Activated naive CD8-positive, alpha-beta T cell treated with anti-CD3 and anti-CD28 coated beads, Interleukin-2, amount 10 ng/mL, durations not matched to agents 7 days and 5 days (primary cell): ENCODE data around the gene FREY1. TPM values are rescaled to one million over a fixed set of nuclear protein-coding genes. Genes with fewer than 3 reads are reported as not detected.
A peak's percentile ranks its signal among the peaks of the same experiment; 100 is the strongest.

Experiments
- ATAC-seq: fragments of 150-1000 bp; cut with Tn5 transposase; one replicate; pipeline ENCODE4 v1.10.0; 2021; ENCODE audit warnings: low read depth, moderate library complexity
- POLR2A ChIA-PET: fragments of 350-600 bp; sonication (Branson Sonifier 250); formaldehyde crosslinking; loops from one replicate; lab custom pipeline; 2021; ENCODE audit warnings: antibody characterized with exemption; lab: Charles Lee
- DNase-seq: peaks from one replicate; pipeline ENCODE4 v3.0.0; 2021
- H3K27ac Mint-ChIP-seq: one replicate; pipeline ENCODE4 v1.8.0; 2022; ENCODE audit warnings: mild to moderate bottlenecking, mixed read lengths
- H3K27me3 Mint-ChIP-seq: one replicate; pipeline ENCODE4 v1.8.0; 2022; ENCODE audit warnings: mild to moderate bottlenecking, moderate library complexity, mixed read lengths
- H3K36me3 Mint-ChIP-seq: one replicate; pipeline ENCODE4 v1.8.0; 2021; ENCODE audit warnings: mild to moderate bottlenecking, mixed read lengths
- H3K4me1 Mint-ChIP-seq: one replicate; pipeline ENCODE4 v1.8.0; 2021; ENCODE audit warnings: mixed read lengths
- H3K4me3 Mint-ChIP-seq: one replicate; pipeline ENCODE4 v1.8.0; 2022; ENCODE audit warnings: mild to moderate bottlenecking, moderate library complexity, mixed read lengths
- H3K9me3 Mint-ChIP-seq: one replicate; pipeline ENCODE4 v1.8.0; 2021; ENCODE audit warnings: mixed read lengths
- total RNA-seq, 2 experiments: library from RNA; stranded (reverse); gene quantifications; one replicate each; pipeline ENCODE4 v1.2.3, GENCODE V29; 2021

Gene FREY1
- total RNA-seq, 2 experiments from 2014 or later = 3.9 TPM

DNA sequence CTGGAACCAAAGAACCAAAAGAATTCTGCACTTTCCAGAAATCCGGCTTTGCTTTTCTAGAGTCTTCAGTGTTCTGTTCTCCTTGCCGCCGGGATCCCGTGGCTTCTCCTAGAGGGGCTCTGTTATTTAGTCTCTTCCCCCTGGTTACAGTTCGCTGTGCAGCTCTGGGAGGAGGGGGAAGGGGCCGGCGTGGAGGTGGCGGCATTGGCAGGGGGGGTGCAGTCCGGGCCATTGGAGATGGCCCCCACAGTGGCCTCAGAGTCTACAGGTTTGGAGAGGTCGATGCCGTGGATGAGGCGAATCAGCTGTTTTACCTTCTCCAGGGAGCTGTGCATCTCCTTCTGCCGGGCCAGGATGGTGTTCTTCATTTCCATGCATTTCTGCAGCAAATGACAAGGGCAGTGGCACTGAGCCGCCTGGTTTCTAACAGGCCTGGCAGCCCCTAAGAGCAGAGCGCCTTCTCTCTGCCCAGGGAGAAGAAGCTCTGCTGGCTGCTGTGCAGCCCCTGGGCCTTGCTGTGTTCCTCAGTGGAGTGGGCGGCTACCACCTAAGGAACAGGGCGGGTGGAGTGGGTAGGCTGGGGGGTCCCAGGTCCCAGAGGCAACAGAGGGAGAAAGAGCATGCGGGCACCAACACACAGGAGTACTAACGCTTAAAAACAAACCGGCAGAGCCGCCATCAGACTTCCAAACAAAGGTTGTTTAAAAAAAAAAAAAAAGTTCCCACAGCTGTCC is 26.9 kb upstream of the FREY1 start:
- POLR2A ChIA-PET = interaction anchor here (0.6 kb wide), 1 partner anchor 50 kb away, joined by 5 read pairs; no protein-coding TSS in a partner anchor
- H3K36me3 Mint-ChIP-seq = no peaks in the 10 kb centered on the region
- no peak for ATAC-seq
- DNase-seq = no peak
- H3K4me1 Mint-ChIP-seq = peaks cover 11% of the 10 kb centered on the region
- H3K27ac Mint-ChIP-seq = no peak overlapping the region
- H3K9me3 Mint-ChIP-seq = no peaks in the 10 kb centered on the region
- H3K4me3 Mint-ChIP-seq = no peak overlapping the region
- H3K27me3 Mint-ChIP-seq = no peaks in the 10 kb centered on the region

DNA sequence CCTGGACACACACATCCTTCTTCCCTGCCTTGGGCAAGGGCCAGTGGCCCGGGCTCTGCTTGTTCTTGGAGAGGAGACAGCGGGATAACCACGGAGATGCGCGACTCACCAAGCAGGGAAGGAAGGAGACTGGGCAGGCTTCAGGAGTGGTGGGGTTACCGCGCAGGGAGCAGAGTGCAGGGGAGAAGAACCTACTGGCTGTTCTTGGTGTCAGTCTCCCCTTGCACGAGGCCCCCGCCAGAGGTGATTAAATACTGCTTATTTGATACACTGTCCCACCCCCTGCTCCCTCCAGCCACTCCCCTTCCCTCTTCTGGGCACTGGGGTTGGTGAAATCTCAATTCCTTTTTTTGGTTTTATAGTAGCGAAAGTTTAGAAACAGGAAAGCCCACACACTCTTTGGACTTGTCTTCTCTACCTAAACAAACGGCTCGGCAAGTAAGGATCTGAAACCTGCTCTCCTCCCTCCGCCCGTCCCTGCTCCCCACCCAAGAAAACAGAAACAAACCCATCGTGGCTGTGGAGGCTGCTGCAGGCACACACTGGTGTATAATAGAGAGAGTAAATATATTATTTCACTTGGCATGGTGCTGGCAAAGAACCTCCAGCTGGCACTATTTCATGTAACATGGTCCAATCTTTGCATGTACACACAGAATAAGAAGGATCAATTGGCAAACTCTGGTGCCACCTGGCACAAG is 26.2 kb upstream of the FREY1 start:
- POLR2A ChIA-PET = no interaction called here
- no peaks in the 10 kb centered on the region for H3K27me3 Mint-ChIP-seq
- no peaks in the 10 kb centered on the region for H3K36me3 Mint-ChIP-seq
- H3K4me3 Mint-ChIP-seq = no peak overlapping the region
- ATAC-seq (no peak), DNase-seq (no peak)
- H3K27ac Mint-ChIP-seq = no peak overlapping the region
- no peaks in the 10 kb centered on the region for H3K9me3 Mint-ChIP-seq
- peaks cover 11% of the 10 kb centered on the region for H3K4me1 Mint-ChIP-seq

DNA sequence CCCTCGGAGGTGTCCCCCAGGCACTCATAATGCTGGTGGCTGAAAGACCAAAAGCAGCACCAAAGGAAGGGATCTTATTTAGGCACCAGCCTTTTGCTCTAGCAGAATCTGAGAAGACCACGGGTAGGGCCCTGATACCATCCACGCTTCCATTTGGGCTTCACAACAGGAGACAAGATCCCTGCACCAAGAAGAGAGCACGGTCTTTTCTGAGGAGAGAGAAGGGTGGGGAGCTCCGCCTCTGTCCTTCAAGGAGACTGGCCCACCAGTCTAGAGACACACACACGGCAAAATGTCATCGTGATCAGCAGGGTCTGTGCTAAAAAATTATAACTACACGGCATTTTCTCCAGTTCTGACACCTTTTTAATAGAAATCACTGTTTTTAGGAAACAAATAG is 25.1 kb upstream of the FREY1 start:
- Mint-ChIP-seq H3K36me3 (no peaks in the 10 kb centered on the region), H3K27ac (no peak overlapping the region), H3K4me3 (no peak overlapping the region), H3K27me3 (no peaks in the 10 kb centered on the region), H3K9me3 (no peaks in the 10 kb centered on the region), H3K4me1 (peaks cover 15% of the 10 kb centered on the region)
- DNase-seq (no peak), ATAC-seq (no peak)
- POLR2A ChIA-PET = no interaction called here

DNA sequence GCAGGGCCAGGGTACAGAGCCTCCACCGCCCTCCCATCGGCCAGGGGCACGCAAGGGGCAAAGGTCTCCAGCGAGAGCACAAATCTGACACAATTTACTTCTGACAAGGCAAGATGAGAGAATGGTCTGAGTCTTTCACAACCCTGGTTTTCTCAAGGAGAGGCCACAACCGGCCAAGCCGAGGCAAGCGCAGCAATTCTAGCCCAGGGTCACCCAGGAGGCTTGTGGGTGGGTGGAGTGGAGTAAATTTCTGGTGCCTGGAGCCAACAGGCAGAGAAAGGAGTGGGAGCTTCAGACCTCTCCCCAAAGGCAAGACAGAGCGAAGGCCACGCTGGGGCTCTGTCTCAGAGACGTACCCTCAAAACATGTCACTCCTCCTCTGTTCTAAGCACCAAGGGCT is 24.7 kb upstream of the FREY1 start:
- no peak for DNase-seq
- peaks cover 17% of the 10 kb centered on the region for H3K4me1 Mint-ChIP-seq
- POLR2A ChIA-PET = interaction anchor here (5.5 kb wide), 1 partner anchor 14 kb away, joined by 40 read pairs; the partner anchor contains the start of gene PEX16
- H3K9me3 Mint-ChIP-seq = no peaks in the 10 kb centered on the region
- no peaks in the 10 kb centered on the region for H3K27me3 Mint-ChIP-seq
- H3K27ac Mint-ChIP-seq = no peak overlapping the region
- ATAC-seq = no peak
- H3K36me3 Mint-ChIP-seq = no peaks in the 10 kb centered on the region
- H3K4me3 Mint-ChIP-seq = no peak overlapping the region

DNA sequence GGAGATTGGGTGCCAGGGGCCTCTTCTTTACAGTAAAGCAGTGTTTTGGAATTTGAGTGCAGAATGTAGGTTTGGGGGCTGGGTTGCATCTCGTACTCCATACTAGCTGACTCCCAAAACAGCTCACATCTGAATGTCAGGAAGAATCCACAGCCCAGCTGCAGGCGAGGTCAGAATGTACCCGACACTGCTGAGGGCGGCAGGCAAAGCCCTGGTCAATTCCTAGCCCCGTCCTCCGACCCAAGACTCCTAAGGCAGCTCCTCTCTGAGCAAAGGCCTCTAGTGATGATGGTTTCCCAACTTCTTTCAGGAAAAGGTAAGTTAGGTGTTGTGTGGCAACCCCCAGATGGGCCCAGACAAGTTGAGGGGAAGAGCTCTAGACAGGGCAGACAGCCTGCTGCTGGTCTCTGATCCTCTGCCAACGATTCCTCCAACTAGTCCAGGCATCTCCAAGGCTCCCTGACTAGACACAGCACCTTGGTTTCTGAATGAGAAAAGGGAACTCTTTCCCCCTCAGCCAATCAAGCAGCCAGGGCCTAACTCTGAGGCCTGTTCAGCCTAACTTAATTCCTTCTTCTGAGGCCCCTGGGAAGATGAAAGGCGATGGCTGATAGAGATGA is 24.0 kb upstream of the FREY1 start:
- peak overlapping the region; percentile 82 for H3K27ac Mint-ChIP-seq

DNA sequence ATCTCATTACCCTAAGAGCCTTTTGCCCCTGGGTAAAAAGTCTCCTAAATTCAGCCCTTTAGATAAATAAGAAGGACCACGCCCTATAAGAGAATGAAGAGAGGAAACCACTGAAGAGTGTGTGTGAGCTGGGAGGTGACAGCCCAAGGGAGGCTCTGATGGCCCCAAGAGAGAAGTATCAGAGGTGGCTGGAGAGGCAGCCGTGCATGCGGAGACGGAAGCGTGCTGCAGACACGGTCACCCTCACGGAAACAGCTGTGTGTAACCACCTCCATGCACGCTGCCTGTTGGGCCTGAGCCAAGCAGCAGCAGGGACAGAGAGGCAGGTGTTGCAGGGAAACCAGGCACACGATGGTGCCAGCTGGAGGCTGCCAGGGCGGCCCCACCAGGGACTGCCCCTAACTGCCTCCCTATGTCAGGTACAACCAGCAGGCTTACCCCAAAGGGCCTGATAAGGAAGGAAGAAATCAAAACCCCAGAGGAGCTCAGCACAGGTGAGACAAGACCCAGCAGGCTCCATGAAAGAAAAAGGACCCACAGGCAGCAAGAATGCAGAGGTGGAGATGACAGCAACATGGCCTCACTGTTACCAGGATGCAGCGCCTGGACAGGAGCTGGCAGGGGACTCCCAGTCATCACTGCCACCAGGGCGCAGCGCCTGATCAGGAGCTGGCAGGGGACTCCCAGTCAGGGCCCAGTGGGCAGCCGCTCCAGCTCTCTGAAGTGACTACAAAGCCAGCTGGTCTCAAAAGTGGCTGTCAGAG is 23.1 kb upstream of the FREY1 start:
- peak; percentile 83 for ATAC-seq
- no peak for DNase-seq
- Mint-ChIP-seq H3K4me1 (peaks cover 17% of the 10 kb centered on the region), H3K27ac (peak overlapping the region; percentile 82), H3K9me3 (no peaks in the 10 kb centered on the region), H3K4me3 (peak overlapping the region; percentile 65), H3K27me3 (no peaks in the 10 kb centered on the region), H3K36me3 (no peaks in the 10 kb centered on the region)
- POLR2A ChIA-PET = interaction anchor here (5.5 kb wide), 1 partner anchor 13 kb away, joined by 40 read pairs; the partner anchor contains the start of gene PEX16

More for the DNA sequence above, 24.0 kb upstream of the FREY1 start:
- POLR2A ChIA-PET = interaction anchor here (5.5 kb wide), 1 partner anchor 13 kb away, joined by 40 read pairs; the partner anchor contains the start of gene PEX16
- ATAC-seq = no peak
- Mint-ChIP-seq H3K27me3 (no peaks in the 10 kb centered on the region), H3K4me3 (peak overlapping the region; percentile 10), H3K9me3 (no peaks in the 10 kb centered on the region), H3K4me1 (peaks cover 17% of the 10 kb centered on the region), H3K36me3 (no peaks in the 10 kb centered on the region)
- no peak for DNase-seq

DNA sequence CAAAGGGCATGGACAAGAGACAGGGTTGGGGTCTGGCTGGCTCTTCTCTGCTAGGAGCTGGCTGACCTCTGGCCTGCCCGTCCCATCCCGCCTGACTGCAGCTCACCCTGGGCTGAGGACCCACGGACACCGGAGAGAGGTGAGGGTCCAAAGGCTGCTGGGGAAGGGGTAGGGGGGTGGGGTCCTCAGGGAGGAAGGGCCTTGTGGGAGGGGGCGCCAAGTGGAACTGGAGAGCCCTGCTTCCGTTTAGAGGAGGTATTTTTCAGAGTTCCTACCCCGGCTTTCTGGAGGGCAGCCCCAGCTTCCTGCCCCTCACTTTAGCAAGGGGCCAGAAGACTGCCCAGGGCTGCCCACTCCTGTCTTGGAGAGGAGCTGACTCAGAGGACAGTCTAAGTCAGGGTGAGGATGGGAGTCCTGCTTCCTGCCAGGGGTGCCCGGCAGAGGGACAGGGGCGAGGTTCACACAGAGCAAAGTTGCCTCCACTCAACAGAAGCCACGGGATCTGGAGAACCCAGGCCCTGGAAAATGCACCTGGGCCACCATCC is 22.5 kb upstream of the FREY1 start:
- H3K4me3 Mint-ChIP-seq = peak overlapping the region; percentile 65
- H3K9me3 Mint-ChIP-seq = no peaks in the 10 kb centered on the region
- DNase-seq (no peak), ATAC-seq (peak; percentile 24)
- H3K27me3 Mint-ChIP-seq = peaks cover under 1% of the 10 kb centered on the region
- H3K4me1 Mint-ChIP-seq = peaks cover 17% of the 10 kb centered on the region
- H3K27ac Mint-ChIP-seq = peak overlapping the region; percentile 82
- H3K36me3 Mint-ChIP-seq = no peaks in the 10 kb centered on the region
- POLR2A ChIA-PET = interaction anchor here (0.6 to 5.5 kb wide), 3 partner anchors 12 to 1992 kb away, joined by 3 to 40 read pairs (median 8); partner anchors contain the start of gene PEX16

DNA sequence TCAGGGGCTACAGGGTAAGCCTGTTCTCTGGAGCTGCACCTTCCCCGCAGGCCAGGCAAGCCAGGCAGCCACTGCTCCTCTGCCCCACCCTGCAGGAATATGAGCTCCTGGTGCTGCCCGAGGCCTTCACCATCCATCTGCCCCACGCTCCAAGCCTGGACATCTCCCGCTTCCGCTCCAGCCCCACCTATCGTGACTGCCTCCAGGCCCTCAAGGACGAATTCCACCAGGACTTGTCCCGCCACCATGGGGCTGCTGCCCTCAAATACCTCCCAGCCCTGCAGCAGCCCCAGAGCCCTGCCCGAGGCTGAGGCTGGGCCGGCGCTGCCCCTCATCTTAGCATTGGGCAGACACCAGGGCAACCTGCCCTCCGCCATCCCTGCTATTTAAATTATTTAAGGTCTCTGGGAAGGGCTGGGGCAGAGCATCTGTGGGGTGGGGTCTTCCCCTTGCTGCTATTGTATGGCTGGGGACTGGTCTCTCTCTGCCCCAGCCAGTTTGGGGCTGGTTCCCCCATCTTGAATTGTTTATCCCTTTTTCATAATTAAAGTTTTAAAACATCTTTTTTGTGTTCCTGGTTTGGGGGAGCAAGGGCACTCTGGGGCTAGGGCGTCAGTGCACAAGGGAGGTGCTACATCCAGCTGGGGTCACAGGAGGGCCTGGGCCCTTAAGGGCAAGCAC is 21.6 kb upstream of the FREY1 start:
- Mint-ChIP-seq H3K27ac (no peak overlapping the region), H3K27me3 (peaks cover 8% of the 10 kb centered on the region), H3K4me3 (no peak overlapping the region), H3K36me3 (no peaks in the 10 kb centered on the region), H3K4me1 (peaks cover 17% of the 10 kb centered on the region), H3K9me3 (no peaks in the 10 kb centered on the region)
- POLR2A ChIA-PET = interaction anchor here (5.5 kb wide), 1 partner anchor 11 kb away, joined by 40 read pairs; the partner anchor contains the start of gene PEX16
- ATAC-seq (no peak), DNase-seq (peak; percentile 28)

DNA sequence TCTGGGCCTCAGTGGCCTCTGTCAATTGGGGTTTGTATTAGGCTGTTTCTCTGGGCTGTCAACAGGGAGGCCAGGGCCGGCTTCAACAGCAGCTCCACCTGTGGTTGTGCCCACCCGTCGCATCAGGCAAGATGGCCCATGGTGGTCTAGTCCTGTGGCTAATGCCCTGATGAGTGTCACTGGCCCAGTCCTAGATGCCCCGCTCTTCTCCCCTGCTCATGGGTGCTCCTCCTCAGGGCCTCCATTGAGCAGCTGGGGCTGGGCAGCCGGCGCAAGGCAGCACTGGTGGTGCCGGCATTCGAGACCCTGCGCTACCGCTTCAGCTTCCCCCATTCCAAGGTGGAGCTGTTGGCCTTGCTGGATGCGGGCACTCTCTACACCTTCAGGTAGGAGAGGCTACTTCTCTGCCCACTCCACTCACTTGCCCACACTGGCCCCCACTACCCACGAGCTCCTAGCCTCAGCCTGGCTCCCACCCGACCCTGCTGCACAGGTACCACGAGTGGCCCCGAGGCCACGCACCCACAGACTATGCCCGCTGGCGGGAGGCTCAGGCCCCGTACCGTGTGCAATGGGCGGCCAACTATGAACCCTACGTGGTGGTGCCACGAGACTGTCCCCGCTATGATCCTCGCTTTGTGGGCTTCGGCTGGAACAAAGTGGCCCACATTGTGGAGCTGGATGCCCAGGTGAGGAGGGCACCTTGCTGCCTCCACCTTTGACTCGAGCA is 20.8 kb upstream of the FREY1 start:
- Mint-ChIP-seq H3K4me3 (no peak overlapping the region), H3K4me1 (peaks cover 17% of the 10 kb centered on the region), H3K36me3 (no peaks in the 10 kb centered on the region), H3K27ac (peak overlapping the region; percentile 5), H3K9me3 (no peaks in the 10 kb centered on the region), H3K27me3 (peaks cover 13% of the 10 kb centered on the region)
- POLR2A ChIA-PET = interaction anchor here (5.5 kb wide), 1 partner anchor 10 kb away, joined by 40 read pairs; the partner anchor contains the start of gene PEX16
- DNase-seq (peak; percentile 24), ATAC-seq (no peak)

DNA sequence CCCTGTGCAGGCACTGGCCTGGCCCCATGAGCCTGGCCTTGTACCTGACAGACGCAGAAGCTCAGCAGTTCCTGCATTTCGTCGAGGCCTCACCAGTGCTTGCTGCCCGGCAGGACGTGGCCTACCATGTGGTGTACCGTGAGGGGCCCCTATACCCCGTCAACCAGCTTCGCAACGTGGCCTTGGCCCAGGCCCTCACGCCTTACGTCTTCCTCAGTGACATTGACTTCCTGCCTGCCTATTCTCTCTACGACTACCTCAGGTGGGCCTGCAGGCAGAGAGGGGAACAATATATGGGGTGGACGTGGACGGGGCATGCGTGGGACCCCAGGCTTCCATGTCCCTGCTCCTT is 20.2 kb upstream of the FREY1 start:
- POLR2A ChIA-PET = interaction anchor here (5.5 kb wide), 1 partner anchor 10 kb away, joined by 40 read pairs; the partner anchor contains the start of gene PEX16
- H3K36me3 Mint-ChIP-seq = no peaks in the 10 kb centered on the region
- DNase-seq (peak; percentile 48), ATAC-seq (no peak)
- H3K27me3 Mint-ChIP-seq = peaks cover 13% of the 10 kb centered on the region
- peaks cover 17% of the 10 kb centered on the region for H3K4me1 Mint-ChIP-seq
- no peak overlapping the region for H3K4me3 Mint-ChIP-seq
- H3K27ac Mint-ChIP-seq = peak overlapping the region; percentile 5
- no peaks in the 10 kb centered on the region for H3K9me3 Mint-ChIP-seq

DNA sequence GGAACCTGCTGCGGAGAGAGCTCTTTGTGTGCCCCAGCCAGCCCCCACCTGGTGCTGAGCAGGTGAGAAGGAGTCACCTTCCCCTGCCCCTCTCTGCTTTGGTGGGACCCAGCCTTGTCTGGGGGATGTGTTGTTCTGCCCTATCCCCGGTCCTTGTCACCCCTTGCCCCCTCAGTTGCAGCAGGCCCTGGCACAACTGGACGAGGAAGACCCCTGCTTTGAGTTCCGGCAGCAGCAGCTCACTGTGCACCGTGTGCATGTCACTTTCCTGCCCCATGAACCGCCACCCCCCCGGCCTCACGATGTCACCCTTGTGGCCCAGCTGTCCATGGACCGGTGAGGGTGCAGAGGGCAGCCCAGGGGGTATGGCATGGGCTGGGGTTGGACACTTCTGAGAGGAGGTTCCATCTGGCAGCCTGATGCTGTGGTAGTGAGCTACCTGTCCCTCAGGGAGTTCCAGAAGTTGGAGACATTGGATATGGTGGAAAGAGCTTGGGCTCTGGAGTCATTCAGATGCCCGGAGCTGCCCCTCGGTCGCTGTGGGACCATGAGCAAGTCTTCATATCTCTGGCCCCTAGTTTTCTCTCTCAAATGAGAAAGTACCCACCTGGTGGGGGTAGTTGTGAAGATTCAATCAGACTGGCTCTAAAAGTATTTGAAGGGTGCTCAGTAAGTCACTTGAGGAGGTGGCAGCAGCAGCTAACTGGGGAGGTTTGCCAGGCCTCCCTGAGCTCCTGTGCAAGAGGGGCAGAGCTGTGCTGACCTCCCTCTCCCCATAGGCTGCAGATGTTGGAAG is 19.7 kb upstream of the FREY1 start:
- DNase-seq (peak; percentile 23), ATAC-seq (no peak)
- Mint-ChIP-seq H3K9me3 (no peaks in the 10 kb centered on the region), H3K4me1 (peaks cover 17% of the 10 kb centered on the region), H3K27me3 (peaks cover 13% of the 10 kb centered on the region), H3K27ac (peak overlapping the region; percentile 5), H3K4me3 (no peak overlapping the region), H3K36me3 (no peaks in the 10 kb centered on the region)
- POLR2A ChIA-PET = interaction anchor here (5.5 kb wide), 1 partner anchor 9 kb away, joined by 40 read pairs; the partner anchor contains the start of gene PEX16
